HEK293 (cell line): ENCODE data around the gene TRPC4.

Experiments
- ATF2 ChIP-seq: fragments of 450-650 bp; formaldehyde crosslinking; IDR thresholded peaks from 2 replicates; pipeline ENCODE4 v1.5.1; 2016; ENCODE audit warnings: missing biosample characterization, missing genetic modification characterization, low read depth
- CTCF ChIP-seq: fragments of 450-650 bp; formaldehyde crosslinking; IDR thresholded peaks from 2 replicates; pipeline ENCODE4 v1.5.1; 2016; ENCODE audit warnings: missing biosample characterization, missing genetic modification characterization
- ELK4 ChIP-seq: IDR thresholded peaks from 2 replicates; pipeline ENCODE4 v1.6.1; 2011; ENCODE audit warnings: mild to moderate bottlenecking, low read depth, low read length, borderline replicate concordance
- FEZF1 ChIP-seq: fragments of 450-650 bp; formaldehyde crosslinking; IDR thresholded peaks from 2 replicates; pipeline ENCODE4 v1.5.1; 2016; ENCODE audit warnings: missing biosample characterization, missing genetic modification characterization
- GLI4 ChIP-seq: fragments of 450-650 bp; formaldehyde crosslinking; IDR thresholded peaks from 2 replicates; pipeline ENCODE4 v1.5.1; 2016; ENCODE audit warnings: missing biosample characterization, missing genetic modification characterization
- HOXA7 ChIP-seq: sonication (generic); formaldehyde crosslinking; IDR thresholded peaks from 2 replicates; pipeline ENCODE4 v1.8.1; 2022; ENCODE audit warnings: missing genetic modification reagents, borderline replicate concordance
- TCF7L2 ChIP-seq: IDR thresholded peaks from 2 replicates; pipeline ENCODE4 v1.6.1; 2011; ENCODE audit warnings: low read depth, mild to moderate bottlenecking, inconsistent platforms, low read length, moderate library complexity, borderline replicate concordance
- YY1 ChIP-seq: fragments of 450-650 bp; formaldehyde crosslinking; IDR thresholded peaks from 2 replicates; pipeline ENCODE4 v1.5.1; 2018; ENCODE audit warnings: missing biosample characterization, missing genetic modification characterization
- ZNF184 ChIP-seq: fragments of 450-650 bp; IDR thresholded peaks from 2 replicates; pipeline ENCODE4 v1.5.1; 2018; ENCODE audit warnings: missing biosample characterization, mild to moderate bottlenecking, missing genetic modification characterization
- ZNF239 ChIP-seq: fragments of 450-650 bp; formaldehyde crosslinking; IDR thresholded peaks from 2 replicates; pipeline ENCODE4 v1.5.1; 2016; ENCODE audit warnings: missing biosample characterization, missing genetic modification characterization
- ZNF529 ChIP-seq: fragments of 450-650 bp; formaldehyde crosslinking; IDR thresholded peaks from 2 replicates; pipeline ENCODE4 v1.5.1; 2017; ENCODE audit warnings: missing genetic modification characterization, missing biosample characterization; ENCODE audit not compliant: insufficient replicate concordance
- ZNF548 ChIP-seq: fragments of 450-650 bp; formaldehyde crosslinking; IDR thresholded peaks from 2 replicates; pipeline ENCODE4 v1.5.1; 2016; ENCODE audit warnings: missing biosample characterization, missing genetic modification characterization
- ZNF558 ChIP-seq: fragments of 450-650 bp; formaldehyde crosslinking; IDR thresholded peaks from 2 replicates; pipeline ENCODE4 v1.5.1; 2016; ENCODE audit warnings: missing biosample characterization, missing genetic modification characterization
- ZNF658 ChIP-seq: fragments of 450-650 bp; formaldehyde crosslinking; IDR thresholded peaks from 2 replicates; pipeline ENCODE4; 2016; ENCODE audit warnings: missing biosample characterization, missing genetic modification characterization

GRCh38 chr13:37755349-37755748 is 114.2 kb downstream of the TRPC4 start:
- TF ChIP-seq ZNF184 (tag by site-specific recombination) (no peak), ZNF558 (no peak), FEZF1 (tag by site-specific recombination) (no peak), CTCF (no peak), ZNF529 (no peak), ATF2 (tag by site-specific recombination) (no peak), YY1 (tag by site-specific recombination) (no peak), ZNF239 (tag by site-specific recombination) (no peak), ZNF548 (tag by site-specific recombination) (no peak), ZNF658 (tag by site-specific recombination) (no peak), HOXA7 (CRISPR knock-in tag) (no peak), GLI4 (no peak), ELK4 (no peak), TCF7L2 (no peak)
